GM23338 (cell line): Measurements from ENCODE around the gene CYP20A1. TPM values are rescaled to one million over a fixed set of nuclear protein-coding genes. Genes with fewer than 3 reads are reported as not detected.
"Not testable (repeated sequence)": the region's sequence is repeated elsewhere in the genome, so short reads cannot be mapped to it uniquely, and the experiment has no call there.

ENCODE experiments used
- ATAC-seq: fragments of 200-7000 bp; cut with Tn5 transposase; 3 replicates; pipeline ENCODE4 v1.9.1; 2020
- DNase-seq: peaks from one replicate; pipeline ENCODE4 v3.0.0-alpha.2; 2015; ENCODE audit warnings: low spot score
- H2AFZ ChIP-seq: fragments of 200-600 bp; sonication (generic); 2 replicates; pipeline ENCODE4 v1.8.0; 2016; ENCODE audit warnings: antibody characterized with exemption, mild to moderate bottlenecking, moderate library complexity
- H3F3A ChIP-seq: fragments of 200-600 bp; sonication (generic); replicated peaks from 2 replicates; pipeline ENCODE4 v1.8.0; 2017; ENCODE audit warnings: antibody characterized with exemption, mixed run types, low read depth
- H3K27ac ChIP-seq: fragments of 200-600 bp; sonication (generic); 2 replicates; pipeline ENCODE4 v1.6.1; 2016; ENCODE audit warnings: low read depth
- H3K27me3 ChIP-seq: fragments of 200-600 bp; sonication (generic); 2 replicates; pipeline ENCODE4 v1.8.0; 2016; ENCODE audit warnings: mild to moderate bottlenecking, mixed run types, moderate library complexity; ENCODE audit not compliant: insufficient read depth
- H3K36me3 ChIP-seq: fragments of 200-600 bp; sonication (generic); 2 replicates; pipeline ENCODE4 v1.8.0; 2016; ENCODE audit warnings: mild to moderate bottlenecking; ENCODE audit not compliant: insufficient read depth
- H3K4me1 ChIP-seq: fragments of 200-600 bp; sonication (generic); 2 replicates; pipeline ENCODE4 v1.8.0; 2016; ENCODE audit warnings: mild to moderate bottlenecking, moderate library complexity; ENCODE audit not compliant: insufficient read depth
- H3K4me2 ChIP-seq: fragments of 200-600 bp; sonication (generic); 2 replicates; pipeline ENCODE4 v1.7.1; 2017; ENCODE audit warnings: mixed run types
- H3K4me3 ChIP-seq: fragments of 200-600 bp; sonication (generic); 2 replicates; pipeline ENCODE4 v1.6.1; 2016; ENCODE audit warnings: mixed run types
- H3K79me2 ChIP-seq: fragments of 200-600 bp; sonication (generic); replicated peaks from 2 replicates; pipeline ENCODE4 v1.8.0; 2017; ENCODE audit warnings: mild to moderate bottlenecking; ENCODE audit not compliant: insufficient read depth
- H3K9me2 ChIP-seq: fragments of 200-600 bp; sonication (generic); 2 replicates; pipeline ENCODE4 v1.8.0; 2017; ENCODE audit not compliant: insufficient read depth
- H4K20me1 ChIP-seq: fragments of 200-600 bp; sonication (generic); replicated peaks from 2 replicates; pipeline ENCODE4 v1.8.0; 2017; ENCODE audit warnings: mild to moderate bottlenecking; ENCODE audit not compliant: insufficient read depth
- H3K27ac Mint-ChIP-seq: 2 replicates; pipeline ENCODE4 v1.8.0; 2020; ENCODE audit warnings: inconsistent platforms, mild to moderate bottlenecking, moderate library complexity, mixed read lengths
- H3K27me3 Mint-ChIP-seq: 3 replicates; pipeline ENCODE4 v1.8.0; 2022; ENCODE audit warnings: low read depth, mild to moderate bottlenecking, moderate library complexity, mixed read lengths, inconsistent platforms; ENCODE audit not compliant: insufficient read depth, poor library complexity
- H3K36me3 Mint-ChIP-seq: 3 replicates; pipeline ENCODE4 v1.8.0; 2021; ENCODE audit warnings: low read depth, mild to moderate bottlenecking, inconsistent platforms, moderate library complexity, mixed read lengths
- H3K4me1 Mint-ChIP-seq: 3 replicates; pipeline ENCODE4 v1.8.0; 2020; ENCODE audit warnings: mild to moderate bottlenecking, inconsistent platforms, mixed read lengths
- H3K4me3 Mint-ChIP-seq: 3 replicates; pipeline ENCODE4 v1.8.0; 2021; ENCODE audit warnings: moderate library complexity, mild to moderate bottlenecking, inconsistent platforms, mixed read lengths
- H3K9me3 Mint-ChIP-seq: 3 replicates; pipeline ENCODE4 v1.8.0; 2020; ENCODE audit warnings: moderate library complexity, mild to moderate bottlenecking, inconsistent platforms, mixed read lengths
- CREB1 ChIP-seq: fragments of 250-450 bp; sonication (Bioruptor Pico); IDR thresholded peaks from 2 replicates; pipeline ENCODE4 v1.5.0; 2020; ENCODE audit warnings: low read depth, mild to moderate bottlenecking, moderate library complexity
- CTCF ChIP-seq, 2 experiments: fragments of 200-600 bp in 1 of 2; sonication (generic) in 1 of 2; conservative IDR thresholded peaks; 2 replicates each; pipeline versions ENCODE4 v1.5.1 to v1.6.1; 2016 to 2017; ENCODE audit warnings: antibody characterized with exemption in 2 of 2, low read depth in 2 of 2, mild to moderate bottlenecking in 2 of 2, moderate library complexity in 1 of 2
- EZH2 ChIP-seq: fragments of 200-600 bp; sonication (generic); IDR thresholded peaks from one replicate; pipeline ENCODE4 v1.8.0; 2017; ENCODE audit warnings: antibody characterized with exemption, mild to moderate bottlenecking, low read depth; ENCODE audit not compliant: unreplicated experiment
- EZH2phosphoT487 ChIP-seq: fragments of 200-600 bp; sonication (generic); IDR thresholded peaks from one replicate; pipeline ENCODE4 v1.8.1; 2018; ENCODE audit warnings: antibody characterized with exemption; ENCODE audit not compliant: unreplicated experiment
- JUNB ChIP-seq: IDR thresholded peaks from one replicate; pipeline ENCODE4 v1.6.1; 2016; ENCODE audit warnings: antibody characterized with exemption; ENCODE audit not compliant: unreplicated experiment
- NANOG ChIP-seq: IDR thresholded peaks from 2 replicates; pipeline ENCODE4 v1.6.1; 2016; ENCODE audit warnings: antibody characterized with exemption, borderline replicate concordance
- POLR2AphosphoS5 ChIP-seq: IDR thresholded peaks from 2 replicates; pipeline ENCODE4 v1.6.1; 2016; ENCODE audit warnings: antibody characterized with exemption, low read depth
- REST ChIP-seq: IDR thresholded peaks from one replicate; pipeline ENCODE4 v1.6.1; 2018; ENCODE audit warnings: antibody characterized with exemption; ENCODE audit not compliant: unreplicated experiment
- STAT1 ChIP-seq: IDR thresholded peaks from one replicate; pipeline ENCODE4 v1.6.1; 2016; ENCODE audit warnings: antibody characterized with exemption; ENCODE audit not compliant: unreplicated experiment
- ZNF114 ChIP-seq: fragments of 250-450 bp; sonication (Bioruptor Pico); IDR thresholded peaks from 2 replicates; pipeline ENCODE4 v1.5.0; 2020; ENCODE audit warnings: mild to moderate bottlenecking, moderate library complexity
- ZNF331 ChIP-seq: fragments of 250-450 bp; sonication (Bioruptor Pico); IDR thresholded peaks from 2 replicates; pipeline ENCODE4 v1.5.0; 2020; ENCODE audit warnings: low read depth, mild to moderate bottlenecking, moderate library complexity
- polyA plus RNA-seq: library from polyadenylated mRNA; unstranded; fragments of >200 nt; fragmentation: Nextera tagmentation; extraction: Ambion mirVana; gene quantifications from 2 replicates; pipeline ENCODE4 v1.2.1, GENCODE V29; 2016
- total RNA-seq: library from RNA; depleted of rRNA; stranded (reverse); fragments of >200 nt; shearing (Covaris generic); gene quantifications from 2 replicates; pipeline ENCODE4 v1.2.3, GENCODE V29; 2014
- TF ChIP-seq, protein P1 (sequence below): fragments of 250-450 bp; sonication (Bioruptor Pico); IDR thresholded peaks from 2 replicates; pipeline ENCODE4 v1.5.0; 2020; ENCODE audit warnings: mild to moderate bottlenecking, moderate library complexity

CYP20A1 gene
- total and polyA plus RNA-seq, 2 experiments from 2014 or later: 17.0 to 21.0 TPM

DNA sequence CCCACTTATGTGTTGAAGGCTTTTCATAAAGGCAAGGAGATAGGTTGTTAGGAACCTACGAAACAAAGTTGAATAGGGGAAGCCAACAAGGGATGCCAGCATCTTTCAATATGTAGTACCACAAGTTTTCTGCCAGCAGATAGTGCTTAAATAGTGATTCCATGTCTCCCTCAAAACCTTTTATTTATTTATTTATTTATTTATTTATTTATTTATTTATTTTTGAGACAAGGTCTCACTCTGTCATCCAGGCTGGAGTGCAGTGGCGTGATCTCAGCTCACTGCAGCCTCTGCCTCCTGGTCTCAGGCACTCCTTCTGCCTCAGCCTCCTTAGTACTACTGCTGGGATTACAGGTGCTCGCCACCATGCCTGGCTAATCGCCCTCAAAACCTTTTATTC, 103.6 kb downstream of the CYP20A1 start:
- H3K9me2 ChIP-seq, H3K27me3 Mint-ChIP-seq, H2AFZ ChIP-seq, H3K27ac Mint-ChIP-seq, DNase-seq, H3F3A ChIP-seq, H3K4me3 Mint-ChIP-seq, H3K27me3 ChIP-seq, H3K4me3 ChIP-seq, H3K36me3 ChIP-seq, ATAC-seq, H3K4me1 ChIP-seq, H3K4me2 ChIP-seq, H3K9me3 Mint-ChIP-seq: not testable (repeated sequence)
- peaks cover 28% of the 10 kb centered on the region for H3K36me3 Mint-ChIP-seq
- H3K4me1 Mint-ChIP-seq: peaks cover 26% of the 10 kb centered on the region
- H4K20me1 ChIP-seq: peaks cover 21% of the 10 kb centered on the region
- H3K27ac ChIP-seq: peak overlapping the region; percentile 70; the same call in 1 of the 2 replicates
- H3K79me2 ChIP-seq: peaks cover 89% of the 10 kb centered on the region

DNA sequence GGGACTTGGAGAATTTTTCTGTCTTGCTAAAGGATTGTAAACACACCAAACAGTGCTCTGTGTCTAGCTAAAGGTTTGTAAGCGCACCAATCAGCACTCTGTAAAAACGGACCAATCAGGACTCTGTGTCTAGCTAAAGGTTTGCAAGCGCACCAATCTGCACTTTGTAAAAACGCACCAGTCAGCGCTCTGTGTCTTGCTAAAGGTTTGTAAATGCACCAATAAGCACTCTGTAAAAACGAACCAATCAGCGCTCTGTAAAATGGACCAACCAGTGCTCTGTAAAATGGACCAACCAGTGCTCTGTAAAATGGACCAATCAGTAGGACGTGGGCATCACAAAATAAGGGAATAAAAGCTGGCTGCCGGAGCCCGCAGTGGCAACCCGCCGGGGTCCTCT, 105.8 kb downstream of the CYP20A1 start:
- peaks cover 34% of the 10 kb centered on the region for H4K20me1 ChIP-seq
- peaks cover 4% of the 10 kb centered on the region for H3K27me3 Mint-ChIP-seq
- no peaks in the 10 kb centered on the region for H3K9me3 Mint-ChIP-seq
- H3K9me2 ChIP-seq: no peaks in the 10 kb centered on the region
- H3K27ac ChIP-seq: no peak overlapping the region
- H3K36me3 ChIP-seq: no peaks in the 10 kb centered on the region
- no peak overlapping the region for H2AFZ ChIP-seq
- peaks cover 91% of the 10 kb centered on the region for H3K79me2 ChIP-seq
- peaks cover 29% of the 10 kb centered on the region for H3K36me3 Mint-ChIP-seq
- DNase-seq (no peak), ATAC-seq (no peak)
- no peaks in the 10 kb centered on the region for H3F3A ChIP-seq
- H3K4me1 Mint-ChIP-seq: peaks cover 25% of the 10 kb centered on the region
- H3K27me3 ChIP-seq: no peaks in the 10 kb centered on the region
- no peak overlapping the region for H3K4me2 ChIP-seq
- no peak overlapping the region for H3K27ac Mint-ChIP-seq
- H3K4me3 Mint-ChIP-seq: no peak overlapping the region
- peaks cover 7% of the 10 kb centered on the region for H3K4me1 ChIP-seq
- H3K4me3 ChIP-seq: no peak overlapping the region
- TF ChIP-seq EZH2: no peak
- no peak for TF ChIP-seq ZNF114
- TF ChIP-seq, protein P1, sequence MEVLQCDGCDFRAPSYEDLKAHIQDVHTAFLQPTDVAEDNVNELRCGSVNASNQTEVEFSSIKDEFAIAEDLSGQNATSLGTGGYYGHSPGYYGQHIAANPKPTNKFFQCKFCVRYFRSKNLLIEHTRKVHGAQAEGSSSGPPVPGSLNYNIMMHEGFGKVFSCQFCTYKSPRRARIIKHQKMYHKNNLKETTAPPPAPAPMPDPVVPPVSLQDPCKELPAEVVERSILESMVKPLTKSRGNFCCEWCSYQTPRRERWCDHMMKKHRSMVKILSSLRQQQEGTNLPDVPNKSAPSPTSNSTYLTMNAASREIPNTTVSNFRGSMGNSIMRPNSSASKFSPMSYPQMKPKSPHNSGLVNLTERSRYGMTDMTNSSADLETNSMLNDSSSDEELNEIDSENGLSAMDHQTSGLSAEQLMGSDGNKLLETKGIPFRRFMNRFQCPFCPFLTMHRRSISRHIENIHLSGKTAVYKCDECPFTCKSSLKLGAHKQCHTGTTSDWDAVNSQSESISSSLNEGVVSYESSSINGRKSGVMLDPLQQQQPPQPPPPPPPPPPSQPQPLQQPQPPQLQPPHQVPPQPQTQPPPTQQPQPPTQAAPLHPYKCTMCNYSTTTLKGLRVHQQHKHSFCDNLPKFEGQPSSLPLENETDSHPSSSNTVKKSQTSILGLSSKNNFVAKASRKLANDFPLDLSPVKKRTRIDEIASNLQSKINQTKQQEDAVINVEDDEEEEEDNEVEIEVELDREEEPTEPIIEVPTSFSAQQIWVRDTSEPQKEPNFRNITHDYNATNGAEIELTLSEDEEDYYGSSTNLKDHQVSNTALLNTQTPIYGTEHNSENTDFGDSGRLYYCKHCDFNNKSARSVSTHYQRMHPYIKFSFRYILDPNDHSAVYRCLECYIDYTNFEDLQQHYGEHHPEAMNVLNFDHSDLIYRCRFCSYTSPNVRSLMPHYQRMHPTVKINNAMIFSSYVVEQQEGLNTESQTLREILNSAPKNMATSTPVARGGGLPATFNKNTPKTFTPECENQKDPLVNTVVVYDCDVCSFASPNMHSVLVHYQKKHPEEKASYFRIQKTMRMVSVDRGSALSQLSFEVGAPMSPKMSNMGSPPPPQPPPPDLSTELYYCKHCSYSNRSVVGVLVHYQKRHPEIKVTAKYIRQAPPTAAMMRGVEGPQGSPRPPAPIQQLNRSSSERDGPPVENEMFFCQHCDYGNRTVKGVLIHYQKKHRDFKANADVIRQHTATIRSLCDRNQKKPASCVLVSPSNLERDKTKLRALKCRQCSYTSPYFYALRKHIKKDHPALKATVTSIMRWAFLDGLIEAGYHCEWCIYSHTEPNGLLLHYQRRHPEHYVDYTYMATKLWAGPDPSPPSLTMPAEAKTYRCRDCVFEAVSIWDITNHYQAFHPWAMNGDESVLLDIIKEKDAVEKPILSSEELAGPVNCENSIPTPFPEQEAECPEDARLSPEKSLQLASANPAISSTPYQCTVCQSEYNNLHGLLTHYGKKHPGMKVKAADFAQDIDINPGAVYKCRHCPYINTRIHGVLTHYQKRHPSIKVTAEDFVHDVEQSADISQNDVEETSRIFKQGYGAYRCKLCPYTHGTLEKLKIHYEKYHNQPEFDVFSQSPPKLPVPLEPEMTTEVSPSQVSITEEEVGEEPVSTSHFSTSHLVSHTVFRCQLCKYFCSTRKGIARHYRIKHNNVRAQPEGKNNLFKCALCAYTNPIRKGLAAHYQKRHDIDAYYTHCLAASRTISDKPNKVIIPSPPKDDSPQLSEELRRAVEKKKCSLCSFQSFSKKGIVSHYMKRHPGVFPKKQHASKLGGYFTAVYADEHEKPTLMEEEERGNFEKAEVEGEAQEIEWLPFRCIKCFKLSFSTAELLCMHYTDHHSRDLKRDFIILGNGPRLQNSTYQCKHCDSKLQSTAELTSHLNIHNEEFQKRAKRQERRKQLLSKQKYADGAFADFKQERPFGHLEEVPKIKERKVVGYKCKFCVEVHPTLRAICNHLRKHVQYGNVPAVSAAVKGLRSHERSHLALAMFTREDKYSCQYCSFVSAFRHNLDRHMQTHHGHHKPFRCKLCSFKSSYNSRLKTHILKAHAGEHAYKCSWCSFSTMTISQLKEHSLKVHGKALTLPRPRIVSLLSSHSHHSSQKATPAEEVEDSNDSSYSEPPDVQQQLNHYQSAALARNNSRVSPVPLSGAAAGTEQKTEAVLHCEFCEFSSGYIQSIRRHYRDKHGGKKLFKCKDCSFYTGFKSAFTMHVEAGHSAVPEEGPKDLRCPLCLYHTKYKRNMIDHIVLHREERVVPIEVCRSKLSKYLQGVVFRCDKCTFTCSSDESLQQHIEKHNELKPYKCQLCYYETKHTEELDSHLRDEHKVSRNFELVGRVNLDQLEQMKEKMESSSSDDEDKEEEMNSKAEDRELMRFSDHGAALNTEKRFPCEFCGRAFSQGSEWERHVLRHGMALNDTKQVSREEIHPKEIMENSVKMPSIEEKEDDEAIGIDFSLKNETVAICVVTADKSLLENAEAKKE (CRISPR knock-in tag): no peak
- TF ChIP-seq POLR2AphosphoS5: no peak
- no peak for TF ChIP-seq NANOG
- TF ChIP-seq ZNF331: no peak
- no peak for TF ChIP-seq CTCF (conservative IDR thresholded peaks at IDR 0.05; ENCODE audit: low read depth in 2 of 2)
- no peak for TF ChIP-seq JUNB
- no peak for TF ChIP-seq EZH2phosphoT487
- no peak for TF ChIP-seq CREB1 (CRISPR knock-in tag)
- no peak for TF ChIP-seq STAT1
- TF ChIP-seq REST: no peak
